ENCODE measurements around the gene ABCA2. TPM values are rescaled to one million over a fixed set of nuclear protein-coding genes. Genes with fewer than 3 reads are reported as not detected.

Gene ABCA2
- total RNA-seq, 1 experiment from 2014 or later, result 114 TPM

DNA sequence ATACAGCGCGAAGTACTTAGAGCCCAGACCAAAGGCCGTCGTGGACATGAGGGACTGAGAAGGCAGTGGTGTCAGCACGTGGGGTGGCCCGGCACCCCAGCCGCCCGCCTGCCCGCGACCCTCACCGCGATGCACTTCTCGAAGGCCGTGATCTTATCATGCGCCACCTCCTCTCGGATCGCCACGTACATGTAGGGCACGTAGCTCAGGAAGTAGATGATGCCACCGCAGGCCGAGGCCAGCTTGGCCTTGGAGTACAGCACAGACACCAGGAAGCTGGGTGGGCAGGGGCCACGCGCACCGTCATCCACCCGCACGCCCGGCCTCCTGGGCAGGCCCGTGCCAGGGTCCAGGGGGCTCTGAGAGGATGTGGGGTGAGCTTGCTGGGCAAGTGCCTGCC lies 11.0 kb downstream of the ABCA2 start:
- no peaks in the 10 kb centered on the region for H3K9me3 ChIP-seq (ENCODE audit: control insufficient read depth in 1 of 2, insufficient read depth in 1 of 2, low read depth in 1 of 2, low read length in 2 of 2)
- H4K20me1 ChIP-seq (ENCODE audit: insufficient read depth), result no peaks in the 10 kb centered on the region
- ChIA-PET POLR2A (no interaction called here), CTCF (interaction anchor here (1.2 kb wide), 1 partner anchor 12 kb away, joined by 4 read pairs; no protein-coding TSS in a partner anchor), RAD21 (ENCODE audit: low non-redundant PET in 1 of 2, low total read pairs in 2 of 2, uncharacterized antibody in 2 of 2, unreplicated experiment in 2 of 2) (no interaction called here)
- no peak overlapping the region for H3K4me2 ChIP-seq (ENCODE audit: low read length)
- no peak overlapping the region for H3K4me3 ChIP-seq (replicated peaks in 1 of 2; ENCODE audit: low read depth in 1 of 2, low read length in 2 of 2)
- no TSS peak for BruUV-seq (replicated peaks)
- H3K9me2 ChIP-seq (ENCODE audit: insufficient read depth), result no peaks in the 10 kb centered on the region
- no peak overlapping the region for H2AFZ ChIP-seq (ENCODE audit: low read depth, low read length, poor library complexity, severe bottlenecking)
- H3K27ac ChIP-seq (ENCODE audit: low read depth, low read length), result no peak overlapping the region
- peaks cover 19 to 27% of the 10 kb centered on the region in 2 experiments; a peak in 3 of 4 replicates for H3K36me3 ChIP-seq (ENCODE audit: control insufficient read depth in 1 of 2, insufficient read depth in 2 of 2, low read length in 2 of 2)
- H3K4me1 ChIP-seq (ENCODE audit: control insufficient read depth in 1 of 2, insufficient read depth in 2 of 2, low read length in 2 of 2), result peaks cover 0 to under 1% of the 10 kb centered on the region in 2 experiments; a peak in 1 of 4 replicates
- no peak overlapping the region for H3K9ac ChIP-seq (ENCODE audit: low read length)
- intact Hi-C loops (cut with micrococcal nuclease), result no loop called here
- DNase-seq (ENCODE audit: low read depth, low spot score), result no peak
- no peak for ATAC-seq
- TF ChIP-seq CEBPB (IDR thresholded peaks at IDR 0.05; ENCODE audit: low read depth) (no peak), RAD21 (IDR thresholded peaks at IDR 0.05; ENCODE audit: low read depth) (no peak), EGR1 (IDR thresholded peaks at IDR 0.05; ENCODE audit: low read depth) (no peak), ZFX (IDR thresholded peaks at IDR 0.05) (no peak), TCF7L2 (IDR thresholded peaks at IDR 0.05; ENCODE audit: borderline replicate concordance, extremely low read depth, insufficient read depth, insufficient read length) (no peak), CBX3 (IDR thresholded peaks at IDR 0.05; ENCODE audit: low read depth) (no peak), EZH2 (IDR thresholded peaks at IDR 0.05) (no peak)
- TF ChIP-seq, protein P1, sequence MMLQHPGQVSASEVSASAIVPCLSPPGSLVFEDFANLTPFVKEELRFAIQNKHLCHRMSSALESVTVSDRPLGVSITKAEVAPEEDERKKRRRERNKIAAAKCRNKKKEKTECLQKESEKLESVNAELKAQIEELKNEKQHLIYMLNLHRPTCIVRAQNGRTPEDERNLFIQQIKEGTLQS (IDR thresholded peaks at IDR 0.05), result no peak
- TF ChIP-seq, protein P2, sequence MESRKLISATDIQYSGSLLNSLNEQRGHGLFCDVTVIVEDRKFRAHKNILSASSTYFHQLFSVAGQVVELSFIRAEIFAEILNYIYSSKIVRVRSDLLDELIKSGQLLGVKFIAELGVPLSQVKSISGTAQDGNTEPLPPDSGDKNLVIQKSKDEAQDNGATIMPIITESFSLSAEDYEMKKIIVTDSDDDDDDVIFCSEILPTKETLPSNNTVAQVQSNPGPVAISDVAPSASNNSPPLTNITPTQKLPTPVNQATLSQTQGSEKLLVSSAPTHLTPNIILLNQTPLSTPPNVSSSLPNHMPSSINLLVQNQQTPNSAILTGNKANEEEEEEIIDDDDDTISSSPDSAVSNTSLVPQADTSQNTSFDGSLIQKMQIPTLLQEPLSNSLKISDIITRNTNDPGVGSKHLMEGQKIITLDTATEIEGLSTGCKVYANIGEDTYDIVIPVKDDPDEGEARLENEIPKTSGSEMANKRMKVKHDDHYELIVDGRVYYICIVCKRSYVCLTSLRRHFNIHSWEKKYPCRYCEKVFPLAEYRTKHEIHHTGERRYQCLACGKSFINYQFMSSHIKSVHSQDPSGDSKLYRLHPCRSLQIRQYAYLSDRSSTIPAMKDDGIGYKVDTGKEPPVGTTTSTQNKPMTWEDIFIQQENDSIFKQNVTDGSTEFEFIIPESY (IDR thresholded peaks at IDR 0.05; ENCODE audit: extremely low read depth, insufficient replicate concordance, low read length), result no peak
- TF ChIP-seq, protein P3, sequence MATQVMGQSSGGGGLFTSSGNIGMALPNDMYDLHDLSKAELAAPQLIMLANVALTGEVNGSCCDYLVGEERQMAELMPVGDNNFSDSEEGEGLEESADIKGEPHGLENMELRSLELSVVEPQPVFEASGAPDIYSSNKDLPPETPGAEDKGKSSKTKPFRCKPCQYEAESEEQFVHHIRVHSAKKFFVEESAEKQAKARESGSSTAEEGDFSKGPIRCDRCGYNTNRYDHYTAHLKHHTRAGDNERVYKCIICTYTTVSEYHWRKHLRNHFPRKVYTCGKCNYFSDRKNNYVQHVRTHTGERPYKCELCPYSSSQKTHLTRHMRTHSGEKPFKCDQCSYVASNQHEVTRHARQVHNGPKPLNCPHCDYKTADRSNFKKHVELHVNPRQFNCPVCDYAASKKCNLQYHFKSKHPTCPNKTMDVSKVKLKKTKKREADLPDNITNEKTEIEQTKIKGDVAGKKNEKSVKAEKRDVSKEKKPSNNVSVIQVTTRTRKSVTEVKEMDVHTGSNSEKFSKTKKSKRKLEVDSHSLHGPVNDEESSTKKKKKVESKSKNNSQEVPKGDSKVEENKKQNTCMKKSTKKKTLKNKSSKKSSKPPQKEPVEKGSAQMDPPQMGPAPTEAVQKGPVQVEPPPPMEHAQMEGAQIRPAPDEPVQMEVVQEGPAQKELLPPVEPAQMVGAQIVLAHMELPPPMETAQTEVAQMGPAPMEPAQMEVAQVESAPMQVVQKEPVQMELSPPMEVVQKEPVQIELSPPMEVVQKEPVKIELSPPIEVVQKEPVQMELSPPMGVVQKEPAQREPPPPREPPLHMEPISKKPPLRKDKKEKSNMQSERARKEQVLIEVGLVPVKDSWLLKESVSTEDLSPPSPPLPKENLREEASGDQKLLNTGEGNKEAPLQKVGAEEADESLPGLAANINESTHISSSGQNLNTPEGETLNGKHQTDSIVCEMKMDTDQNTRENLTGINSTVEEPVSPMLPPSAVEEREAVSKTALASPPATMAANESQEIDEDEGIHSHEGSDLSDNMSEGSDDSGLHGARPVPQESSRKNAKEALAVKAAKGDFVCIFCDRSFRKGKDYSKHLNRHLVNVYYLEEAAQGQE (IDR thresholded peaks at IDR 0.05; ENCODE audit: low read depth), result no peak
- H3K79me2 ChIP-seq (ENCODE audit: insufficient read depth, low read length), result no peaks in the 10 kb centered on the region
- H3K27me3 ChIP-seq (ENCODE audit: insufficient read depth, low read length), result no peaks in the 10 kb centered on the region

Data from HCT116 (cell line).